Endodermal cell (in vitro differentiated cells): ENCODE results near the gene COL1A2. TPM values are rescaled to one million over a fixed set of nuclear protein-coding genes. Genes with fewer than 3 reads are reported as not detected.
A peak's percentile ranks its signal among the peaks of the same experiment; 100 is the strongest.

ENCODE experiments used
- DNase-seq: peaks from one replicate; pipeline ENCODE4 v3.0.0-alpha.2; 2017
- H3K27ac ChIP-seq: 2 replicates; pipeline ENCODE4 v1.5.1; 2013; ENCODE audit warnings: mild to moderate bottlenecking, low read depth, low read length, moderate library complexity
- H3K27me3 ChIP-seq: 2 replicates; pipeline ENCODE4 v1.6.1; 2013; ENCODE audit warnings: mild to moderate bottlenecking, low read length, moderate library complexity; ENCODE audit not compliant: insufficient read depth, control insufficient read depth, poor library complexity, severe bottlenecking
- H3K36me3 ChIP-seq: 2 replicates; pipeline ENCODE4 v1.7.0; 2013; ENCODE audit warnings: mild to moderate bottlenecking, low read length, moderate library complexity; ENCODE audit not compliant: control insufficient read depth, insufficient read depth
- H3K4me1 ChIP-seq: one replicate; pipeline ENCODE4 v1.7.0; 2013; ENCODE audit warnings: low read length; ENCODE audit not compliant: control insufficient read depth, insufficient read depth
- H3K4me3 ChIP-seq: 2 replicates; pipeline ENCODE4 v1.5.1; 2013; ENCODE audit warnings: mild to moderate bottlenecking, low read length, moderate library complexity
- H3K9ac ChIP-seq: 2 replicates; pipeline ENCODE4 v1.6.1; 2013; ENCODE audit warnings: mild to moderate bottlenecking, low read length, moderate library complexity; ENCODE audit not compliant: poor library complexity, severe bottlenecking; ENCODE audit errors: extremely low read depth
- H3K9me3 ChIP-seq: 2 replicates; pipeline ENCODE4 v1.6.1; 2013; ENCODE audit warnings: mild to moderate bottlenecking, low read length, moderate library complexity; ENCODE audit not compliant: control insufficient read depth
- H3K27ac Mint-ChIP-seq: 2 replicates; pipeline ENCODE4 v1.8.0; 2020; ENCODE audit warnings: mixed read lengths
- H3K27me3 Mint-ChIP-seq: 2 replicates; pipeline ENCODE4 v1.8.0; 2021; ENCODE audit warnings: mild to moderate bottlenecking, mixed read lengths; ENCODE audit not compliant: insufficient read depth
- H3K36me3 Mint-ChIP-seq: 2 replicates; pipeline ENCODE4 v1.8.0; 2020; ENCODE audit warnings: low read depth, mixed read lengths
- H3K4me1 Mint-ChIP-seq: 2 replicates; pipeline ENCODE4 v1.8.0; 2020; ENCODE audit warnings: mixed read lengths
- H3K4me3 Mint-ChIP-seq: 2 replicates; pipeline ENCODE4 v1.8.0; 2020; ENCODE audit warnings: mild to moderate bottlenecking, moderate library complexity, mixed read lengths
- H3K9me3 Mint-ChIP-seq: 2 replicates; pipeline ENCODE4 v1.8.0; 2020; ENCODE audit warnings: mild to moderate bottlenecking, mixed read lengths
- CTCF ChIP-seq: fragments of 200-600 bp; sonication (generic); conservative IDR thresholded peaks from 2 replicates; pipeline ENCODE4 v1.5.0; 2021; ENCODE audit warnings: antibody characterized with exemption, mild to moderate bottlenecking
- WGBS, 2 experiments: methylation state at CpG; one replicate each; pipeline versions ENCODE4 v1.1.5 to v1.1.7; 2013; ENCODE audit warnings: missing lambda C conversion rate in 2 of 2, mixed read lengths in 1 of 2; ENCODE audit not compliant: insufficient coverage in 1 of 2, insufficient read length in 1 of 2; 5-methylcytosine and 5-hydroxymethylcytosine counted together
- total RNA-seq, 2 donors: library from RNA; stranded (reverse); fragmentation: NEBNext Ultra II Directional in 1 of 2; extraction: Animal tissue kit (Norgen Biotek cat#: 25700) in 1 of 2; gene quantifications; 2 replicates in 1 of 2; 3 replicates in 1 of 2; pipeline ENCODE4 v1.2.1, GENCODE V29; 2021

Gene COL1A2
- total RNA-seq, 2 donors from 2014 or later: 42.2 to 99.7 TPM

- peaks cover 5% of the 10 kb centered on the region for H3K4me1 ChIP-seq
- Mint-ChIP-seq H3K9me3 (peaks cover 4% of the 10 kb centered on the region), H3K4me3 (peak overlapping the region; percentile 39), H3K27me3 (peaks cover 2% of the 10 kb centered on the region), H3K36me3 (no peaks in the 10 kb centered on the region), H3K4me1 (peaks cover 23% of the 10 kb centered on the region), H3K27ac (peak overlapping the region; percentile 88)
- H3K27me3 ChIP-seq: no peaks in the 10 kb centered on the region
- 37 to 50% methylated on average over 1 to 2 of the region's 2 CpGs for WGBS, 2 experiments
- no peaks in the 10 kb centered on the region for H3K9me3 ChIP-seq
- H3K36me3 ChIP-seq: no peaks in the 10 kb centered on the region
- DNase-seq: peak; percentile 57
- H3K4me3 ChIP-seq: peak overlapping the region; percentile 70
- peak overlapping the region; percentile 59 for H3K27ac ChIP-seq
- TF ChIP-seq CTCF: no peak
- H3K9ac ChIP-seq: no peak overlapping the region
Observed at GRCh38 chr7:94375691-94376090, 19.0 kb upstream of the COL1A2 start.

GRCh38 chr7:94376281-94376680 lies 18.4 kb upstream of the COL1A2 start:
- H3K27me3 ChIP-seq: no peaks in the 10 kb centered on the region
- no peak for DNase-seq
- Mint-ChIP-seq H3K27ac (no peak overlapping the region), H3K27me3 (peaks cover 2% of the 10 kb centered on the region), H3K36me3 (no peaks in the 10 kb centered on the region), H3K4me1 (peaks cover 23% of the 10 kb centered on the region), H3K9me3 (peaks cover 4% of the 10 kb centered on the region), H3K4me3 (no peak overlapping the region)
- H3K4me3 ChIP-seq: no peak overlapping the region
- H3K4me1 ChIP-seq: peaks cover 5% of the 10 kb centered on the region
- no peak overlapping the region for H3K27ac ChIP-seq
- H3K36me3 ChIP-seq: no peaks in the 10 kb centered on the region
- H3K9me3 ChIP-seq: no peaks in the 10 kb centered on the region
- 89 to 100% methylated on average over 1 of the region's 1 CpG for WGBS, 2 experiments
- TF ChIP-seq CTCF: no peak
- H3K9ac ChIP-seq: no peak overlapping the region

- Histone ChIP-seq H3K27ac (no peak overlapping the region), H3K4me1 (peaks cover 5% of the 10 kb centered on the region), H3K9me3 (no peaks in the 10 kb centered on the region), H3K9ac (no peak overlapping the region), H3K36me3 (no peaks in the 10 kb centered on the region), H3K4me3 (no peak overlapping the region), H3K27me3 (no peaks in the 10 kb centered on the region)
- peaks cover 2% of the 10 kb centered on the region for H3K27me3 Mint-ChIP-seq
- peaks cover 22% of the 10 kb centered on the region for H3K4me1 Mint-ChIP-seq
- no peak overlapping the region for H3K4me3 Mint-ChIP-seq
- no peak for TF ChIP-seq CTCF
- DNase-seq: no peak
- no peaks in the 10 kb centered on the region for H3K36me3 Mint-ChIP-seq
- no peak overlapping the region for H3K27ac Mint-ChIP-seq
- WGBS, 2 experiments: 80 to 82% methylated on average over 2 to 3 of the region's 3 CpGs
- H3K9me3 Mint-ChIP-seq: no peaks in the 10 kb centered on the region
Observed at GRCh38 chr7:94378356-94378755, 16.3 kb upstream of the COL1A2 start.
